HS-5 (cell line): ENCODE data around the gene MSGN1.

Source experiments
- DNase-seq: peaks from one replicate; pipeline ENCODE4 v3.0.0-alpha.2; 2012; ENCODE audit warnings: low read depth

Gene MSGN1

GRCh38 chr2:17849275-17849674 lies 33.0 kb downstream of the MSGN1 start:
- no peak for DNase-seq

GRCh38 chr2:17850151-17850550 lies 33.9 kb downstream of the MSGN1 start:
- DNase-seq: no peak

- peak; percentile 53 for DNase-seq
These were observed 35.7 kb downstream of the MSGN1 start for GRCh38 chr2:17851731-17852585.

- no peak for DNase-seq
These were observed 37.5 kb downstream of the MSGN1 start for GRCh38 chr2:17853799-17854198.

GRCh38 chr2:17857021-17857420 lies 40.8 kb downstream of the MSGN1 start:
- no peak for DNase-seq

- no peak for DNase-seq
These were observed 41.8 kb downstream of the MSGN1 start for GRCh38 chr2:17858064-17858463.

- no peak for DNase-seq
These were observed 47.3 kb downstream of the MSGN1 start for GRCh38 chr2:17863539-17863938.

GRCh38 chr2:17864676-17865075 lies 48.4 kb downstream of the MSGN1 start:
- DNase-seq: no peak

- no peak for DNase-seq
These were observed 50.9 kb downstream of the MSGN1 start for GRCh38 chr2:17867133-17867532.
